ENCODE results near the gene RASAL2.

DNA sequence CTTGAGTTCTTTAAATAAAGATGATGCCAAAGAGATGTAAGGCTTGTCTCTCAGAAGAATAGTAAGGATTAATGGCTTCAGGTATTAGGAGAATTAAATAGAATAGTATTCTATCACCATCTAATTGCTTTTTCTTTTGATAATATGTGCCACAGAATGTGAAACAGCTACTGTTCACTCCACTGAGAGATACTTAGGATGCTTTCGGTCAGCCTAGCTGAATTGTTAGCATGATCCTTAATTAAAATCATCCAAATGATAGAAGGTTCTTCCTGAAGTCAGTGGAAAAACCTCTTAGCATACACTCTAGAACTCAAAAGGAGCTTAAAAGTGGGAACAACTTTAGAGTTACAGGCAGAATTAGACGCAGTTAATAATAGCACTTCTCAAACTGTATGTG is 97.0 kb downstream of the RASAL2 start:
- TF ChIP-seq POLR2A (IDR thresholded peaks at IDR 0.05; ENCODE audit: low read depth, low read length) (no peak), POLR2AphosphoS5 (IDR thresholded peaks at IDR 0.05; ENCODE audit: low read depth, low read length) (no peak), TAF1 (IDR thresholded peaks at IDR 0.05; ENCODE audit: borderline replicate concordance, low read depth, low read length) (no peak)

Data from GM12892 (cell line).